Measurements from ENCODE around the gene ATPAF2.

- TF ChIP-seq CTCF (IDR thresholded peaks at IDR 0.05; ENCODE audit: insufficient read depth, low read length, poor library complexity, severe bottlenecking) (no peak), EZH2phosphoT487 (conservative IDR thresholded peaks at IDR 0.05; ENCODE audit: low read length) (no peak)
Observed at GRCh38 chr17:18020971-18021370, 18.0 kb downstream of the ATPAF2 start.
